HL-60 (cell line): ENCODE measurements around the gene SORL1.

Source experiments
- POLR2AphosphoS5 ChIP-seq: IDR thresholded peaks from 2 replicates; pipeline ENCODE4 v1.6.1; 2012; ENCODE audit warnings: low read depth
- REST ChIP-seq: IDR thresholded peaks from 2 replicates; pipeline ENCODE4 v1.6.1; 2012; ENCODE audit warnings: low read depth; ENCODE audit not compliant: insufficient replicate concordance
- TF ChIP-seq, protein P1 (sequence below): IDR thresholded peaks from one replicate; pipeline ENCODE4 v1.5.1; 2011; ENCODE audit warnings: low read length, control low read depth, inconsistent platforms; ENCODE audit not compliant: insufficient read depth

GRCh38 chr11:121650351-121651256, 198.5 kb downstream of the SORL1 start:
- TF ChIP-seq, protein P1, sequence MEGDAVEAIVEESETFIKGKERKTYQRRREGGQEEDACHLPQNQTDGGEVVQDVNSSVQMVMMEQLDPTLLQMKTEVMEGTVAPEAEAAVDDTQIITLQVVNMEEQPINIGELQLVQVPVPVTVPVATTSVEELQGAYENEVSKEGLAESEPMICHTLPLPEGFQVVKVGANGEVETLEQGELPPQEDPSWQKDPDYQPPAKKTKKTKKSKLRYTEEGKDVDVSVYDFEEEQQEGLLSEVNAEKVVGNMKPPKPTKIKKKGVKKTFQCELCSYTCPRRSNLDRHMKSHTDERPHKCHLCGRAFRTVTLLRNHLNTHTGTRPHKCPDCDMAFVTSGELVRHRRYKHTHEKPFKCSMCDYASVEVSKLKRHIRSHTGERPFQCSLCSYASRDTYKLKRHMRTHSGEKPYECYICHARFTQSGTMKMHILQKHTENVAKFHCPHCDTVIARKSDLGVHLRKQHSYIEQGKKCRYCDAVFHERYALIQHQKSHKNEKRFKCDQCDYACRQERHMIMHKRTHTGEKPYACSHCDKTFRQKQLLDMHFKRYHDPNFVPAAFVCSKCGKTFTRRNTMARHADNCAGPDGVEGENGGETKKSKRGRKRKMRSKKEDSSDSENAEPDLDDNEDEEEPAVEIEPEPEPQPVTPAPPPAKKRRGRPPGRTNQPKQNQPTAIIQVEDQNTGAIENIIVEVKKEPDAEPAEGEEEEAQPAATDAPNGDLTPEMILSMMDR, result no peak
- TF ChIP-seq POLR2AphosphoS5 (no peak), REST (no peak)
